Thymus (tissue), 11 donors: ENCODE data around the gene LYL1. TPM values are rescaled to one million over a fixed set of nuclear protein-coding genes. Genes with fewer than 3 reads are reported as not detected.

Experiments used
- DNase-seq, 9 donors: peaks; one replicate each; pipeline ENCODE4 v3.0.0-alpha.2; 2013; ENCODE audit warnings: low spot score in 9 of 9, low read depth in 6 of 9, missing footprints in 1 of 9
- H3K27ac ChIP-seq, 2 donors: one replicate each; pipeline ENCODE4 v1.5.1; 2013; ENCODE audit warnings: control low read depth in 1 of 2, low read depth in 1 of 2, low read length in 1 of 2, mild to moderate bottlenecking in 1 of 2, moderate library complexity in 1 of 2
- H3K27me3 ChIP-seq, 2 donors: one replicate each; pipeline ENCODE4 v1.5.1; 2013; ENCODE audit warnings: low read length in 1 of 2; ENCODE audit not compliant: control insufficient read depth in 2 of 2, insufficient read depth in 1 of 2
- H3K36me3 ChIP-seq, 2 donors: one replicate each; pipeline ENCODE4 v1.5.1; 2013; ENCODE audit warnings: low read length in 1 of 2, mild to moderate bottlenecking in 1 of 2, moderate library complexity in 1 of 2; ENCODE audit not compliant: control insufficient read depth in 2 of 2, insufficient read depth in 2 of 2
- H3K4me1 ChIP-seq, 2 donors: one replicate each; pipeline ENCODE4 v1.5.1; 2013; ENCODE audit warnings: low read length in 2 of 2; ENCODE audit not compliant: control insufficient read depth in 2 of 2, insufficient read depth in 2 of 2
- H3K4me3 ChIP-seq, 2 donors: one replicate each; pipeline ENCODE4 v1.5.1; 2013; ENCODE audit warnings: low read length in 2 of 2, control low read depth in 1 of 2, mild to moderate bottlenecking in 1 of 2
- H3K9me3 ChIP-seq, 2 donors: one replicate each; pipeline ENCODE4 v1.5.1; 2013; ENCODE audit warnings: low read length in 1 of 2, mild to moderate bottlenecking in 1 of 2; ENCODE audit not compliant: control insufficient read depth in 2 of 2, insufficient read depth in 1 of 2
- WGBS: extraction: QIAGEN DNeasy Blood & Tissue Kit; methylation state at CpG from one replicate; pipeline ENCODE4 v1.1.7; 2013; 5-methylcytosine and 5-hydroxymethylcytosine counted together
- polyA plus RNA-seq: library from polyadenylated mRNA; stranded (reverse); fragments of 200-250 nt; gene quantifications from one replicate; pipeline ENCODE4 v1.2.3, GENCODE V29; 2013
- total RNA-seq: library from RNA; stranded (reverse); fragments of 120-200 nt; gene quantifications from one replicate; pipeline ENCODE4 v1.2.4, GENCODE V29; 2013
- donor health status: healthy.

The LYL1 gene
- total and polyA plus RNA-seq, 2 donors, result 8.3 to 14.0 TPM

GRCh38 chr19:13121551-13122274, 19.1 kb upstream of the LYL1 start:
- Histone ChIP-seq H3K36me3 (peaks cover 10 to 20% of the 10 kb centered on the region in 2 donors), H3K4me3 (no peak overlapping the region), H3K9me3 (no peaks in the 10 kb centered on the region), H3K4me1 (peaks cover 11 to 24% of the 10 kb centered on the region in 2 donors), H3K27ac (no peak overlapping the region), H3K27me3 (no peaks in the 10 kb centered on the region)
- DNase-seq, result no peak
- 95% methylated on average over 18 of the region's 18 CpGs for WGBS

GRCh38 chr19:13120817-13121216, 18.2 kb upstream of the LYL1 start:
- Histone ChIP-seq H3K4me3 (no peak overlapping the region), H3K36me3 (peaks cover 6 to 17% of the 10 kb centered on the region in 2 donors), H3K9me3 (no peaks in the 10 kb centered on the region), H3K27me3 (no peaks in the 10 kb centered on the region), H3K27ac (no peak overlapping the region), H3K4me1 (peaks cover 14 to 29% of the 10 kb centered on the region in 2 donors)
- WGBS, result 97% methylated on average over 10 of the region's 10 CpGs
- DNase-seq, result no peak

- Histone ChIP-seq H3K4me3 (no peak overlapping the region), H3K27me3 (no peaks in the 10 kb centered on the region), H3K27ac (no peak overlapping the region), H3K9me3 (no peaks in the 10 kb centered on the region), H3K4me1 (peaks cover 14 to 36% of the 10 kb centered on the region in 2 donors), H3K36me3 (peaks cover 5 to 17% of the 10 kb centered on the region in 2 donors)
- no peak for DNase-seq
- 96% methylated on average over 9 of the region's 9 CpGs for WGBS
Measured at GRCh38 chr19:13120031-13120430, 17.4 kb upstream of the LYL1 start.

- H3K9me3 ChIP-seq, result no peaks in the 10 kb centered on the region
- H3K4me3 ChIP-seq, result no peak overlapping the region
- H3K4me1 ChIP-seq, result peaks cover 14 to 36% of the 10 kb centered on the region in 2 donors
- no peak for DNase-seq
- 95% methylated on average over 8 of the region's 8 CpGs for WGBS
- H3K27me3 ChIP-seq, result no peaks in the 10 kb centered on the region
- H3K27ac ChIP-seq, result no peak overlapping the region
- peaks cover 2 to 17% of the 10 kb centered on the region in 2 donors for H3K36me3 ChIP-seq
Measured at GRCh38 chr19:13119627-13120026, 17.0 kb upstream of the LYL1 start.

GRCh38 chr19:13118424-13119193, 16.0 kb upstream of the LYL1 start:
- DNase-seq, result peak in 1 of 9 donors; percentile 57
- Histone ChIP-seq H3K9me3 (no peaks in the 10 kb centered on the region), H3K4me3 (peak overlapping the region; percentile 86 to 88), H3K27me3 (no peaks in the 10 kb centered on the region), H3K36me3 (peaks cover 3 to 17% of the 10 kb centered on the region in 2 donors), H3K4me1 (peaks cover 14 to 36% of the 10 kb centered on the region in 2 donors), H3K27ac (peak overlapping the region; percentile 37 to 40)
- 1% methylated on average over 57 of the region's 57 CpGs for WGBS

GRCh38 chr19:13117772-13118423, 15.2 kb upstream of the LYL1 start, which contains the start of gene NACC1:
NACC1 (plus strand) TSS chr19:13118264; CDS start chr19:13135208, 16,944 bp downstream.
- Histone ChIP-seq H3K36me3 (peaks cover 4 to 18% of the 10 kb centered on the region in 2 donors), H3K9me3 (no peaks in the 10 kb centered on the region), H3K27ac (peak within 1 kb of the TSS; percentile 70 to 81), H3K27me3 (no peaks in the 10 kb centered on the region), H3K4me1 (peaks cover 14 to 36% of the 10 kb centered on the region in 2 donors), H3K4me3 (peak within 1 kb of the TSS; percentile 86 to 88)
- DNase-seq, result peak in 7 of 9 donors; percentile 69 to 93 (median 84)
- WGBS, result 3% methylated on average over 65 of the region's 65 CpGs

- peak in 1 of 9 donors; percentile 65 for DNase-seq
- Histone ChIP-seq H3K9me3 (no peaks in the 10 kb centered on the region), H3K4me1 (peaks cover 14 to 36% of the 10 kb centered on the region in 2 donors), H3K36me3 (peaks cover 10 to 19% of the 10 kb centered on the region in 2 donors), H3K27ac (peak overlapping the region; percentile 70 to 81), H3K27me3 (no peaks in the 10 kb centered on the region), H3K4me3 (peak overlapping the region; percentile 79 to 88)
- 21% methylated on average over 20 of the region's 20 CpGs for WGBS
Measured at GRCh38 chr19:13117176-13117771, 14.6 kb upstream of the LYL1 start.

- peak within 1 kb of the TSS; percentile 70 to 81 for H3K27ac ChIP-seq
- no peaks in the 10 kb centered on the region for H3K27me3 ChIP-seq
- peaks cover 10 to 11% of the 10 kb centered on the region in 2 donors for H3K36me3 ChIP-seq
- no peaks in the 10 kb centered on the region for H3K9me3 ChIP-seq
- under 1% methylated on average over 51 of the region's 51 CpGs for WGBS
- peak; percentile 68 to 96 (median 86) for DNase-seq
- peak within 1 kb of the TSS; percentile 79 to 88 for H3K4me3 ChIP-seq
- peaks cover 14 to 36% of the 10 kb centered on the region in 2 donors for H3K4me1 ChIP-seq
Measured at GRCh38 chr19:13116282-13117175, 13.9 kb upstream of the LYL1 start, which contains the start of gene TRMT1. TRMT1 (minus strand) TSS chr19:13116740; CDS start chr19:13116399, 341 bp downstream.
